Peyer's patch (tissue), 4 donors: ENCODE data around the gene HSF4. TPM values are rescaled to one million over a fixed set of nuclear protein-coding genes. Genes with fewer than 3 reads are reported as not detected.

Source experiments
- DNase-seq, 3 donors: peaks; one replicate each; pipeline ENCODE4 v3.0.0-alpha.2; 2017 to 2019
- H3K27ac ChIP-seq, 4 donors: fragments of 200-600 bp; sonication (generic); one replicate each; pipeline ENCODE4 v1.5.1; 2016 to 2019
- H3K27me3 ChIP-seq, 2 donors: fragments of 200-600 bp; sonication (generic); one replicate each; pipeline ENCODE4 v1.5.1; 2019
- H3K36me3 ChIP-seq, 3 donors: fragments of 200-600 bp; sonication (generic); one replicate each; pipeline ENCODE4 v1.5.1; 2016 to 2019
- H3K4me1 ChIP-seq, 4 donors: fragments of 200-600 bp; sonication (generic); one replicate each; pipeline ENCODE4 v1.5.1; 2016 to 2019
- H3K4me3 ChIP-seq, 4 donors: fragments of 200-600 bp; sonication (generic); 1 replicate in 3 of 4; 2 replicates in 1 of 4; pipeline ENCODE4 v1.5.1; 2016 to 2019; ENCODE audit warnings: mild to moderate bottlenecking in 1 of 4
- H3K9me3 ChIP-seq, 4 donors: fragments of 200-600 bp; sonication (generic); one replicate each; pipeline ENCODE4 v1.5.1; 2016 to 2019; ENCODE audit warnings: mild to moderate bottlenecking in 1 of 4
- POLR2A ChIP-seq, 2 donors: fragments of 450-650 bp; IDR thresholded peaks; one replicate each; pipeline ENCODE4 v1.5.1; 2017; ENCODE audit warnings: antibody characterized with exemption in 2 of 2, mild to moderate bottlenecking in 2 of 2, moderate library complexity in 2 of 2
- total RNA-seq, 4 donors: library from RNA; depleted of rRNA; stranded (reverse); fragments of >200 nt; gene quantifications; one replicate each; pipeline ENCODE4 v1.1.0, GENCODE V29; 2016
- TF ChIP-seq, protein P1 (sequence below), 6 experiments: fragments of 450-650 bp in 4 of 6; fragments of 200-600 bp in 2 of 6; sonication (generic) in 1 of 6; IDR thresholded peaks; one replicate each; pipeline ENCODE4 v1.5.1; 2017 to 2019; ENCODE audit warnings: antibody characterized with exemption in 6 of 6, mild to moderate bottlenecking in 3 of 6, moderate library complexity in 1 of 6

The HSF4 gene
- total RNA-seq, 4 donors from 2014 or later = 15.6 to 140 (median 69.8) TPM

DNA sequence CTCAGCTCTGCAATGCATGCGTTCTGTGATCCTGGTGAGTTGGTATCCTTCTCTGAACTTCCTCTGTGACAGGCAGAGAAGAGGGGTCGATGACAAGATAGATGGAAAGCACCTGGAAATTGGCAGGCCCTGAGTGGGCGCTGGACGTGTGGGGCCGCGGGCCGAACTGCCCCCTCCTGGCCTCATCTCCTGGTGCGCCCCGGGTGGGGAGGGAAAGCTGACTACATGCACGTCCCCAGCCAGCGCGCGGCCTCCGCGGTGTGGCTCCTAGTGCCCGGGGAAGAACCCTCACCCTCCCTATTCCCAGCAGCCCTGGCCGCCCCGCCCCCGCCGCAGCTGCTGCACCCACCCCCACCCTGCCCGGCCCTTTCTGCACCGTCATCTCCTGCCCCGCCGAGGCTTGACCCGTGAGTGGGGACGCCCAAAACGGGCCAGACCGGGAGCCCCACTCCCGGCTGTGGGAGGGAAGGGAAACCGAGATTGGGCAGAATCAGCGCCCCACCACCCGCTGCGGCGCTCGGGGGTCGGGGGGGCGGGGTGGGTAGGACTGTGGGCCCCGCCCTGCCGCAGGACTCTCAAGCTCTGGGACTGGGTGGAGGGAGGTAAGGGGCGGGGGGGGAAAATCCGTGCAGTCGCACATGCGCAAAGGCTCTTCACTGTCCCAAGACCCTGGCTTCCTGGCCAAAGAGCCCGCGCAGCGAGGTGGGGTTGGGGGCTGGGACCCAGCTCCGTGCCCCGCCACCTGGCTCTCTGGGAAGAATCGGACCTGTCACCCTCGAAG lies 5.8 kb downstream of the HSF4 start, which contains the start of gene NOL3:
Gene NOL3 (plus strand): TSS at position 371 of the 781 bp plus-strand sequence.
- H3K4me1 ChIP-seq = peaks cover 6 to 52% (median 33%) of the 10 kb centered on the region in 4 donors

DNA sequence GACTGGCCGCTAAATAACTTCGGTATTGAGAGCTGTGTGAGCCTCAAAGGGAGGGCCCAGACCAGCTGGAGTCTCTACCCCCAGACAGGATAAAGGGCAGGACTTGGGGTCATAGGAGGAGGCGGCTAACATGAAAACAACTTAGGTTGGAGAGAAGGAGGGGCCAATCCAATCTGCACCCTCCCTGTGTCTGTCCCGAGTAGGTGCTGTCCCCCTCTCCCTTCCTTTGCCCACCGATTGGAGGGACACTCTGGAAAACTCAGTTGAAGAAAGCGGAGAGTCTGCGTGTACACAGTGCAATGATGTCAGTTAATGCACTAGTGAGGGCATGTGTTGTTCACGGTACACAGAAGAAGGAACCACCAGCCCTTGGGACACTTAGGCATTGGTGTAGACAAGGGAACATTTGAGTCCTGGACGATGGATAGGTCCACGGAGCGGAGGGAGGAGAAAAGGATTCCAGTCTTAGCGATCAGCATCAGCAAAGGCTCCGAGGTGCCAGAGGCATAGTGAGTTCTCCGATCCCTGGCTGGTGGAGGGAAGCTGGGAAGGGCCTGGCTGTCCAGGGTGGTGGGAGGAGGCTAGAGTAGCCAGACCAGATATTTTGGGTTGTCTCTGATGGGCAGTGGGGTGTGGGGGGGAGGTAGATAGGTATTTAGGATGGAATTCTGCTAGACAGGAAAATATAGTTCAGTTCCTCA lies 6.6 kb downstream of the HSF4 start:
- TF ChIP-seq POLR2A (IDR thresholded peaks at IDR 0.05) = no peak
- TF ChIP-seq, protein P1, sequence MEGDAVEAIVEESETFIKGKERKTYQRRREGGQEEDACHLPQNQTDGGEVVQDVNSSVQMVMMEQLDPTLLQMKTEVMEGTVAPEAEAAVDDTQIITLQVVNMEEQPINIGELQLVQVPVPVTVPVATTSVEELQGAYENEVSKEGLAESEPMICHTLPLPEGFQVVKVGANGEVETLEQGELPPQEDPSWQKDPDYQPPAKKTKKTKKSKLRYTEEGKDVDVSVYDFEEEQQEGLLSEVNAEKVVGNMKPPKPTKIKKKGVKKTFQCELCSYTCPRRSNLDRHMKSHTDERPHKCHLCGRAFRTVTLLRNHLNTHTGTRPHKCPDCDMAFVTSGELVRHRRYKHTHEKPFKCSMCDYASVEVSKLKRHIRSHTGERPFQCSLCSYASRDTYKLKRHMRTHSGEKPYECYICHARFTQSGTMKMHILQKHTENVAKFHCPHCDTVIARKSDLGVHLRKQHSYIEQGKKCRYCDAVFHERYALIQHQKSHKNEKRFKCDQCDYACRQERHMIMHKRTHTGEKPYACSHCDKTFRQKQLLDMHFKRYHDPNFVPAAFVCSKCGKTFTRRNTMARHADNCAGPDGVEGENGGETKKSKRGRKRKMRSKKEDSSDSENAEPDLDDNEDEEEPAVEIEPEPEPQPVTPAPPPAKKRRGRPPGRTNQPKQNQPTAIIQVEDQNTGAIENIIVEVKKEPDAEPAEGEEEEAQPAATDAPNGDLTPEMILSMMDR (IDR thresholded peaks at IDR 0.05) = no peak
- no peaks in the 10 kb centered on the region for H3K27me3 ChIP-seq
- H3K4me1 ChIP-seq = peaks cover 5 to 45% (median 29%) of the 10 kb centered on the region in 4 donors
- peak overlapping the region; percentile 52 to 87 (median 74) for H3K27ac ChIP-seq
- peak overlapping the region; percentile 27 to 60 (median 45) for H3K4me3 ChIP-seq
- no peak for DNase-seq
- no peaks in the 10 kb centered on the region for H3K36me3 ChIP-seq
- no peaks in the 10 kb centered on the region for H3K9me3 ChIP-seq

More for the DNA sequence above, 5.8 kb downstream of the HSF4 start, which contains the start of gene NOL3:
- H3K36me3 ChIP-seq = no peaks in the 10 kb centered on the region
- DNase-seq = peak; percentile 48 to 86 (median 83)
- TF ChIP-seq, protein P1 (IDR thresholded peaks at IDR 0.05) = no peak
- TF ChIP-seq POLR2A (IDR thresholded peaks at IDR 0.05) = no peak
- H3K27ac ChIP-seq = peak within 1 kb of the TSS; percentile 52 to 87 (median 74)
- no peaks in the 10 kb centered on the region for H3K9me3 ChIP-seq
- no peaks in the 10 kb centered on the region for H3K27me3 ChIP-seq
- H3K4me3 ChIP-seq = peak within 1 kb of the TSS; percentile 27 to 60 (median 45)

DNA sequence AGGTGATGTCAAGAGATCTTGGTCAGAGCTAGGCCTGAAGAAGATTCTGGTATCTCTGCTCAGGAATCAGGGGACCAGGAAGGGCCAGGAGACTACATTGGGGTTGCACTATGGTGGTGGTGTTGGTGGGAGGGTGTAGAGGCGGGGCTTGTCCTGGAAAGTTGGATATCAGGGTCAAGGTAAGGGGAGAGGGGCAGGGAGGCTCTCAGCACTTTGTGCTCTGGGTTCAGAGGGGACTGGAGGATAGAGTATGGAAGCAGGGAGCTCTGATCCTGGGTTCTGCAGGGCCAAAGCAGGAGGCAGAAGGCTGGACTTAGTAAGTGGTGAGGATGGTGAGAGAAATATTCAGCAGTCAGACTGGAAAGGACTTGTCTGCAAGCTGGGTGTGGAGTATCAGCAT lies 8.8 kb downstream of the HSF4 start:
- peaks cover 8 to 54% (median 32%) of the 10 kb centered on the region in 4 donors for H3K4me1 ChIP-seq
- peak overlapping the region; percentile 64 to 96 (median 86) for H3K27ac ChIP-seq
- H3K4me3 ChIP-seq = peak overlapping the region in 3 of 4 donors; percentile 34 to 56 (median 51)
- H3K27me3 ChIP-seq = no peaks in the 10 kb centered on the region
- H3K9me3 ChIP-seq = no peaks in the 10 kb centered on the region
- TF ChIP-seq POLR2A (IDR thresholded peaks at IDR 0.05) = no peak
- TF ChIP-seq, protein P1 (IDR thresholded peaks at IDR 0.05) = no peak
- no peak for DNase-seq
- no peaks in the 10 kb centered on the region for H3K36me3 ChIP-seq

DNA sequence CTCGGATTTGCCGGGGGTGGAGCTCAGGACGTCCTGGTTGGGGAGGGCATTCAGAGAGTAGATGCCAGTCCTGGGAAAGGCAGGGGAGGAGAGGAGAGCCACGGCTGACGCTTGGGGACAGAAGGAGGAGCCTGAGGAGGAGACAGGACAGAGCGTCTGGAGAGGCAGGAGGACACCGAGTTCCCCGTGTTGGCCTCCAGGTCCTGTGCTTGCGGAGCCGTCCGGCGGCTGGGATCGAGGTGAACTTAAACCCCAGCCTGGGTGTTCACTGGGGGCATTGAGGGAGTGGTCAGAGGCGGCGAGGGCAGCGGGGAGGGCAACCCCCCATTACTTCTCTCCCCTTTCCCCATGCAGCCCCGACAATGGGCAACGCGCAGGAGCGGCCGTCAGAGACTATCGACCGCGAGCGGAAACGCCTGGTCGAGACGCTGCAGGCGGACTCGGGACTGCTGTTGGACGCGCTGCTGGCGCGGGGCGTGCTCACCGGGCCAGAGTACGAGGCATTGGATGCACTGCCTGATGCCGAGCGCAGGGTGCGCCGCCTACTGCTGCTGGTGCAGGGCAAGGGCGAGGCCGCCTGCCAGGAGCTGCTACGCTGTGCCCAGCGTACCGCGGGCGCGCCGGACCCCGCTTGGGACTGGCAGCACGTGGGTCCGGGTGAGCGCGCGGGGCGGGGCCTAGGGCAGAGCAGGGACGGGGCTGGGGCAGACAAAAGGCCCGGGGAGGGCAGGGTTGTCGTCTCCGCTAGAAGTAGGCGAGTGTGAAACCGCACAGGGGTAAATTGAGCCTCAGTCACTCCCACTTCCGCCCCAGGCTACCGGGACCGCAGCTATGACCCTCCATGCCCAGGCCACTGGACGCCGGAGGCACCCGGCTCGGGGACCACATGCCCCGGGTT lies 9.5 kb downstream of the HSF4 start:
- H3K4me3 ChIP-seq = peak overlapping the region; percentile 34 to 56 (median 52)
- H3K27me3 ChIP-seq = no peaks in the 10 kb centered on the region
- TF ChIP-seq, protein P1 (IDR thresholded peaks at IDR 0.05) = peak in 3 of 6 experiments; percentile 41 to 55 (median 46)
- peak; percentile 84 to 89 for TF ChIP-seq POLR2A (IDR thresholded peaks at IDR 0.05)
- H3K9me3 ChIP-seq = no peaks in the 10 kb centered on the region
- H3K27ac ChIP-seq = peak overlapping the region; percentile 64 to 96 (median 86)
- no peaks in the 10 kb centered on the region for H3K36me3 ChIP-seq
- peaks cover 8 to 58% (median 36%) of the 10 kb centered on the region in 4 donors for H3K4me1 ChIP-seq
- DNase-seq = peak; percentile 62 to 95 (median 94)
